K562 (cell line): Measurements from ENCODE around the gene ZNF837. TPM values are rescaled to one million over a fixed set of nuclear protein-coding genes. Genes with fewer than 3 reads are reported as not detected.
A peak's percentile ranks its signal among the peaks of the same experiment; 100 is the strongest.

ENCODE experiments used
- CLOCK ChIP-seq: fragments of 250-450 bp; sonication (Bioruptor Pico); IDR thresholded peaks from 2 replicates; pipeline ENCODE4 v1.4.0; 2020; ENCODE audit warnings: mild to moderate bottlenecking, moderate library complexity, borderline replicate concordance
- CREB3 ChIP-seq: fragments of 450-650 bp; conservative IDR thresholded peaks from 2 replicates; pipeline ENCODE4 v1.6.1; 2016; ENCODE audit warnings: missing genetic modification characterization, low read depth, mild to moderate bottlenecking, missing compliant biosample characterization, moderate library complexity
- DIDO1 ChIP-seq: fragments of 450-650 bp; IDR thresholded peaks from 2 replicates; pipeline ENCODE4 v1.6.1; 2016; ENCODE audit warnings: low read depth, missing biosample characterization, missing genetic modification characterization
- HIVEP1 ChIP-seq: fragments of 250-450 bp; sonication (Bioruptor Pico); IDR thresholded peaks from 2 replicates; pipeline ENCODE4 v1.4.0; 2020; ENCODE audit warnings: mild to moderate bottlenecking
- KLF13 ChIP-seq: fragments of 450-650 bp; IDR thresholded peaks from 2 replicates; pipeline ENCODE4 v1.6.1; 2016; ENCODE audit warnings: missing genetic modification characterization, low read depth, mild to moderate bottlenecking, missing compliant biosample characterization, moderate library complexity, borderline replicate concordance
- MEF2A ChIP-seq: IDR thresholded peaks from 2 replicates; pipeline ENCODE4 v1.6.1; 2011; ENCODE audit warnings: low read depth, mild to moderate bottlenecking, low read length, moderate library complexity; ENCODE audit not compliant: control insufficient read depth
- MITF ChIP-seq: IDR thresholded peaks from 2 replicates; pipeline ENCODE4 v1.6.1; 2014; ENCODE audit warnings: antibody characterized with exemption
- MLLT1 ChIP-seq, 2 experiments: fragments of 450-650 bp; IDR thresholded peaks; 2 replicates each; pipeline ENCODE4 v1.6.1; 2016
- POU5F1 ChIP-seq: fragments of 150-350 bp; IDR thresholded peaks from 2 replicates; pipeline ENCODE4 v1.6.1; 2014; ENCODE audit warnings: borderline replicate concordance, low read length, low read depth, mild to moderate bottlenecking; ENCODE audit not compliant: partially characterized antibody
- RBFOX2 ChIP-seq: fragments of 200-400 bp; formaldehyde crosslinking; IDR thresholded peaks from 2 replicates; pipeline ENCODE4 v1.6.1; 2017; ENCODE audit warnings: low read depth, mild to moderate bottlenecking, low read length, moderate library complexity
- SMAD1 ChIP-seq: fragments of 150-350 bp; IDR thresholded peaks from 2 replicates; pipeline ENCODE4 v1.6.1; 2014; ENCODE audit warnings: low read length, low read depth; ENCODE audit not compliant: partially characterized antibody
- THRA ChIP-seq: fragments of 450-650 bp; IDR thresholded peaks from 2 replicates; pipeline ENCODE4 v1.6.1; 2017; ENCODE audit warnings: mild to moderate bottlenecking, moderate library complexity
- polyA plus RNA-seq, 8 experiments: library from polyadenylated mRNA; depleted of rRNA in 4 of 8; stranded (reverse) in 5 of 8; unstranded in 3 of 8; fragments of >200 nt; fragmentation: Nextera tagmentation in 2 of 8; fragmentation: Illumina TruSeq in 1 of 8; extraction: Ambion mirVana in 2 of 8; extraction: Trizol in 1 of 8; gene quantifications; 2 replicates each; pipeline versions ENCODE4 v1.2.1 to v1.2.3, GENCODE V29; 2011 to 2014; ENCODE audit warnings: inconsistent platforms in 1 of 8, missing spikeins in 1 of 8
- total RNA-seq, 7 experiments: library from RNA; depleted of rRNA in 6 of 7; stranded (reverse); fragments of >200 nt in 6 of 7; fragmentation: Illumina TruSeq in 2 of 7; extraction: Trizol in 2 of 7; gene quantifications; 2 replicates each; pipeline versions ENCODE4 v1.2.1 to v1.2.3, GENCODE V29; 2011 to 2021; ENCODE audit warnings: low replicate concordance in 1 of 7
- TF ChIP-seq, protein P1 (sequence below): sonication (generic); formaldehyde crosslinking; IDR thresholded peaks from 2 replicates; pipeline ENCODE4 v1.8.0; 2022; ENCODE audit warnings: mild to moderate bottlenecking, missing genetic modification reagents

ZNF837 gene
- total and polyA plus RNA-seq, 9 of the 15 experiments (the other 6 are each of a cell fraction or from before 2014, with no cell fraction given) = 0.11 to 2.1 (median 0.57) TPM; not detected in 4

GRCh38 chr19:58362272-58362994 is 18.4 kb downstream of the ZNF837 start, which contains the start of gene ZNF497 (continued):
- TF ChIP-seq MEF2A = no peak
- TF ChIP-seq KLF13 (tag) = peak; percentile 67; the same call in 1 of the 2 replicates
- peak; percentile 27 for TF ChIP-seq POU5F1
- no peak for TF ChIP-seq THRA
- peak; percentile 78; the same call in 1 of the 2 replicates for TF ChIP-seq DIDO1 (tag)
- TF ChIP-seq CREB3 (tag) = no peak
- peak; percentile 96 for TF ChIP-seq RBFOX2
- TF ChIP-seq SMAD1 = no peak
- no peak for TF ChIP-seq CLOCK (CRISPR knock-in tag)
- TF ChIP-seq MLLT1 (IDR thresholded peaks at IDR 0.05) = peak; percentile 9 to 83; a peak in 2 of 4 replicates
- TF ChIP-seq MITF = no peak; the same call in 1 of the 2 replicates
- no peak for TF ChIP-seq HIVEP1
- TF ChIP-seq, protein P1, sequence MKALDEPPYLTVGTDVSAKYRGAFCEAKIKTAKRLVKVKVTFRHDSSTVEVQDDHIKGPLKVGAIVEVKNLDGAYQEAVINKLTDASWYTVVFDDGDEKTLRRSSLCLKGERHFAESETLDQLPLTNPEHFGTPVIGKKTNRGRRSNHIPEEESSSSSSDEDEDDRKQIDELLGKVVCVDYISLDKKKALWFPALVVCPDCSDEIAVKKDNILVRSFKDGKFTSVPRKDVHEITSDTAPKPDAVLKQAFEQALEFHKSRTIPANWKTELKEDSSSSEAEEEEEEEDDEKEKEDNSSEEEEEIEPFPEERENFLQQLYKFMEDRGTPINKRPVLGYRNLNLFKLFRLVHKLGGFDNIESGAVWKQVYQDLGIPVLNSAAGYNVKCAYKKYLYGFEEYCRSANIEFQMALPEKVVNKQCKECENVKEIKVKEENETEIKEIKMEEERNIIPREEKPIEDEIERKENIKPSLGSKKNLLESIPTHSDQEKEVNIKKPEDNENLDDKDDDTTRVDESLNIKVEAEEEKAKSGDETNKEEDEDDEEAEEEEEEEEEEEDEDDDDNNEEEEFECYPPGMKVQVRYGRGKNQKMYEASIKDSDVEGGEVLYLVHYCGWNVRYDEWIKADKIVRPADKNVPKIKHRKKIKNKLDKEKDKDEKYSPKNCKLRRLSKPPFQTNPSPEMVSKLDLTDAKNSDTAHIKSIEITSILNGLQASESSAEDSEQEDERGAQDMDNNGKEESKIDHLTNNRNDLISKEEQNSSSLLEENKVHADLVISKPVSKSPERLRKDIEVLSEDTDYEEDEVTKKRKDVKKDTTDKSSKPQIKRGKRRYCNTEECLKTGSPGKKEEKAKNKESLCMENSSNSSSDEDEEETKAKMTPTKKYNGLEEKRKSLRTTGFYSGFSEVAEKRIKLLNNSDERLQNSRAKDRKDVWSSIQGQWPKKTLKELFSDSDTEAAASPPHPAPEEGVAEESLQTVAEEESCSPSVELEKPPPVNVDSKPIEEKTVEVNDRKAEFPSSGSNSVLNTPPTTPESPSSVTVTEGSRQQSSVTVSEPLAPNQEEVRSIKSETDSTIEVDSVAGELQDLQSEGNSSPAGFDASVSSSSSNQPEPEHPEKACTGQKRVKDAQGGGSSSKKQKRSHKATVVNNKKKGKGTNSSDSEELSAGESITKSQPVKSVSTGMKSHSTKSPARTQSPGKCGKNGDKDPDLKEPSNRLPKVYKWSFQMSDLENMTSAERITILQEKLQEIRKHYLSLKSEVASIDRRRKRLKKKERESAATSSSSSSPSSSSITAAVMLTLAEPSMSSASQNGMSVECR (CRISPR knock-in tag) = peak; percentile 100
